ENCODE measurements around the gene NKIRAS1.
"Not testable (repeated sequence)": the region's sequence is repeated elsewhere in the genome, so short reads cannot be mapped to it uniquely, and the experiment has no call there.

The NKIRAS1 gene

GRCh38 chr3:23874359-23875112, 42.3 kb downstream of the NKIRAS1 start:
- TF ChIP-seq CTCF (conservative IDR thresholded peaks at IDR 0.05): no peak
- H3K27ac ChIP-seq: no peak overlapping the region

- H3K27ac ChIP-seq: no peak overlapping the region
- TF ChIP-seq CTCF (conservative IDR thresholded peaks at IDR 0.05): no peak
These were observed 42.8 kb downstream of the NKIRAS1 start for GRCh38 chr3:23873941-23874340.

GRCh38 chr3:23872330-23872729, 44.5 kb downstream of the NKIRAS1 start:
- no peak overlapping the region for H3K27ac ChIP-seq
- no peak for TF ChIP-seq CTCF (conservative IDR thresholded peaks at IDR 0.05)

- H3K27ac ChIP-seq: not testable (repeated sequence)
These were observed 45.4 kb downstream of the NKIRAS1 start for GRCh38 chr3:23871361-23871760.

GRCh38 chr3:23870663-23871043, 46.1 kb downstream of the NKIRAS1 start:
- not testable (repeated sequence) for H3K27ac ChIP-seq

GRCh38 chr3:23869977-23870662, 46.7 kb downstream of the NKIRAS1 start:
- TF ChIP-seq CTCF (conservative IDR thresholded peaks at IDR 0.05): no peak
- H3K27ac ChIP-seq: no peak overlapping the region

- no peak for TF ChIP-seq CTCF (conservative IDR thresholded peaks at IDR 0.05)
- H3K27ac ChIP-seq: no peak overlapping the region
These were observed 49.0 kb downstream of the NKIRAS1 start for GRCh38 chr3:23867838-23868237.

GRCh38 chr3:23867400-23867799, 49.4 kb downstream of the NKIRAS1 start:
- no peak overlapping the region for H3K27ac ChIP-seq
- TF ChIP-seq CTCF (conservative IDR thresholded peaks at IDR 0.05): no peak
